GM12801 (cell line): ENCODE data around the gene EPHB1.

ENCODE experiments used
- TF ChIP-seq, protein P1 (sequence below): IDR thresholded peaks from one replicate; pipeline ENCODE4 v1.5.1; 2011; ENCODE audit warnings: control low read depth; ENCODE audit not compliant: insufficient read length; ENCODE audit errors: extremely low read depth

Gene EPHB1

DNA sequence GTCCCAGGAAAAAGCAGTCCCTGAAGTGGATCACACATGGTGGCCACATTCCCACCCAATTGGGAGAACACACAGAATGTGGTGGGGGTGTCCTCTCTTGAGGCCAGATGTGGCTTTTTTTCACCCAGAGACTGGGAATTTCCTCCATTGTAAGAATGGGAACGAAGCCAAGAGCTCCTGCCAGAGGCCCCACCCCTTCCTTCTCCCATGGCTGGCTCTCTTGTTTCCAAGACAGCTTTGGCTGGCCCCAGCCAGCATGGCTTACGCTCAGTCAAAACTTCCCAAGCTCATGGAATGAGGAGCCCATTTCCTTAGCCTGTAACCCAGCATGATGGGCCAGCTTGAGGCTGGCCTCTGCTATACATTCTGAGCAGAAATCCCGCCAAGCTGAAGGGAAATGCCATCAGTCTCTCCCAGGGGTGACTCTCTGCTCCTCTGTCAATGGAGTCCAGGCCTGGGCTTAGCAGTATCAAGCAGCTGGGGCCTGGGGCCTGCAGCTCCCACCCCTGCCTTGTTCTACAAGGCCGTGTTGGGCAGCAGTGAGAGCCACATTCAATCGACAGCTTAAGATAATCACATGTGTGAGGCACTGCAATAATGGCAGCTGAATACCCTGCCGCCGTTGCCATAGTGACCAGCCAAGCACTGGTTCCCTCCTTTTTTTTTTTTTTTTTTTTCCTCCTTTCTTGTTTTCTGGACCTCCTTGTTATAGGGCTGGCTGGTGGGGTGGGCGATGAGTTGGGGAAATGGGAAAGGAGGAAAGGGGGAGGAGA is 142.4 kb downstream of the EPHB1 start:
- TF ChIP-seq, protein P1, sequence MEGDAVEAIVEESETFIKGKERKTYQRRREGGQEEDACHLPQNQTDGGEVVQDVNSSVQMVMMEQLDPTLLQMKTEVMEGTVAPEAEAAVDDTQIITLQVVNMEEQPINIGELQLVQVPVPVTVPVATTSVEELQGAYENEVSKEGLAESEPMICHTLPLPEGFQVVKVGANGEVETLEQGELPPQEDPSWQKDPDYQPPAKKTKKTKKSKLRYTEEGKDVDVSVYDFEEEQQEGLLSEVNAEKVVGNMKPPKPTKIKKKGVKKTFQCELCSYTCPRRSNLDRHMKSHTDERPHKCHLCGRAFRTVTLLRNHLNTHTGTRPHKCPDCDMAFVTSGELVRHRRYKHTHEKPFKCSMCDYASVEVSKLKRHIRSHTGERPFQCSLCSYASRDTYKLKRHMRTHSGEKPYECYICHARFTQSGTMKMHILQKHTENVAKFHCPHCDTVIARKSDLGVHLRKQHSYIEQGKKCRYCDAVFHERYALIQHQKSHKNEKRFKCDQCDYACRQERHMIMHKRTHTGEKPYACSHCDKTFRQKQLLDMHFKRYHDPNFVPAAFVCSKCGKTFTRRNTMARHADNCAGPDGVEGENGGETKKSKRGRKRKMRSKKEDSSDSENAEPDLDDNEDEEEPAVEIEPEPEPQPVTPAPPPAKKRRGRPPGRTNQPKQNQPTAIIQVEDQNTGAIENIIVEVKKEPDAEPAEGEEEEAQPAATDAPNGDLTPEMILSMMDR, result no peak

DNA sequence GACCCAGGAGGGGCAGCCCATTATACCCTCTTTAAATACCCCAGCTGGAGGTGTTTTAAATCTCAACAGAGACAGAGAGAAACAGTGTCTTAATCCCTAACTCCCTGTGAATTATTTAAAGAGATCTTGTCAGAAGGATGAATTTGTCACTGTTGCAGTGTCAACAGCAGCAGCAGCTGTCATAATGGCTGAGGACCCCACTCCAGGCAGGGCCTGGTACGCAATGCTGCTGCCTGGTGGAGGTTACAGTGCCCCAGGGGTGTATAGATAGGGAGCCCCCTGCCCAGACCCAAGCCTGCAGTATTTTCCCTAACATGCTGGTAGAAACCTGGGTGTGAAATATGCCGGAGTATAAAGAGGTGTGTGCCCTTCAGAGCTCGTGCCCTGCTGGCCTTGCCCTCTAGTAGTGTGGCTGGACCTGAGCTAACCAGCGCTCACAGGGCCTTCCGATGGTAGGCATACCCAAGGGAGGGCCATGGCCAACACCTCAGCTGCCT is 143.0 kb downstream of the EPHB1 start:
- TF ChIP-seq, protein P1, result no peak

GRCh38 chr3:134939978-134940377 is 144.9 kb downstream of the EPHB1 start:
- TF ChIP-seq, protein P1, result no peak

- TF ChIP-seq, protein P1, result no peak
These were observed 146.8 kb downstream of the EPHB1 start for GRCh38 chr3:134941820-134942219.

- TF ChIP-seq, protein P1, result no peak
These were observed 149.4 kb downstream of the EPHB1 start for GRCh38 chr3:134944429-134944828.

DNA sequence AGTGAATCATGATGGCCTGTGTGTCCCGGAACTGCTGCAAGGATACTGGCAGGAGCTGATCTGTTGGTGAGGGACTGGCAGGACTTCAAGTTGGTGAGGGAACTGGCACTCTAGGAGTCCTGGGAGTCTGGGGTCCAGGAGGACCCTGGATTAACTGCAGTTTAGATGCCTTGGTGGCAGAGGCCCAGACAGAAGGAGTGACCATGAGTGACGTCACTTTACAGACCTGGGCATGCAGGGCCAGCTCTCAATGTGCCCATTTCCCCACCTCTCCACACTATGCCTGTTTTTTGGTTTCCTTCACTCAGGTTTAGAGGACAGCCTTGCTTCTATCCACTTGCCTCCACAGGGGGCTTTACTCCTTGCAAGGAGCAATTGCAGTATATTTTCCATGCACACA is 154.1 kb downstream of the EPHB1 start:
- TF ChIP-seq, protein P1, result no peak

DNA sequence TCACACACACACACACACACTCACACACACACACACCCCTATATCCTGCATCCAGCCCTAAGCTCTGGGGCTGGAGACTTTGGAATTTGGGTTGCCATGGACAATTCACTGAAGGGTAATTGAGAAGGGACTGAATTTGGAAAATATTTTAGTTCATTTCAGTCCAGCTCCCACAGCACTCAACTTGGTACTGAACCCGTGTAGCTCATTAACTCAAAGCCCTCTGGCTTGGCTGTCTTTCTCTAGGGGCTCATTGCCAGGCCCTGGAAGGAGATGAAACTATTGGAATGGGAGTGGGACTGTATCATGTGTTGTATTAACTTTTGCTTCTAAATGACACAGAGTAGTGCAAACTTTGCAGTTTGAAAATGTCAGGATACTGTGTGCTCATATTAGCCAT is 157.3 kb downstream of the EPHB1 start:
- TF ChIP-seq, protein P1, result no peak
